Uterus (tissue), 2 donors: Measurements from ENCODE around the gene CXXC1.

Experiments used
- CTCF ChIP-seq, 4 experiments: fragments of 200-600 bp in 2 of 4; fragments of 450-650 bp in 2 of 4; sonication (generic) in 2 of 4; IDR thresholded peaks; one replicate each; pipeline ENCODE4 v1.5.1; 2016 to 2019; ENCODE audit warnings: antibody characterized with exemption in 4 of 4, mild to moderate bottlenecking in 2 of 4, moderate library complexity in 1 of 4
- POLR2A ChIP-seq, 2 donors: fragments of 450-650 bp; IDR thresholded peaks; one replicate each; pipeline ENCODE4 v1.6.1; 2016; ENCODE audit warnings: antibody characterized with exemption in 2 of 2, mild to moderate bottlenecking in 1 of 2, moderate library complexity in 1 of 2

GRCh38 chr18:50307400-50307737 lies 19.9 kb upstream of the CXXC1 start:
- TF ChIP-seq CTCF (IDR thresholded peaks at IDR 0.05) (no peak), POLR2A (IDR thresholded peaks at IDR 0.05) (no peak)
